ACHN (cell line): ENCODE data around the gene ARL5A.

Experiments used
- DNase-seq: peaks from one replicate; pipeline ENCODE4 v3.0.0-alpha.2; 2015
- in situ Hi-C: cut with HindIII; loops from 2 replicates; pipeline ENCODE4 v1.10.0; 2017; ENCODE audit warnings: low sequenced_read_pairs, low pct_ligation_motif_present, low pct_unique_long_range_greater_than_20kb

ARL5A gene

GRCh38 chr2:151777487-151777886 is 50.7 kb downstream of the ARL5A start:
- no peak for DNase-seq
- in situ Hi-C loops, result no loop called here

- in situ Hi-C loops, result no loop called here
- DNase-seq, result no peak
Measured at GRCh38 chr2:151776367-151776766, 51.9 kb downstream of the ARL5A start.

GRCh38 chr2:151775057-151775740 is 53.0 kb downstream of the ARL5A start:
- no peak for DNase-seq
- in situ Hi-C loops, result no loop called here

GRCh38 chr2:151774506-151774905 is 53.7 kb downstream of the ARL5A start:
- in situ Hi-C loops, result no loop called here
- peak; percentile 69 for DNase-seq

- no peak for DNase-seq
- in situ Hi-C loops, result no loop called here
Measured at GRCh38 chr2:151771599-151772358, 56.4 kb downstream of the ARL5A start.

- no peak for DNase-seq
- in situ Hi-C loops, result no loop called here
Measured at GRCh38 chr2:151770995-151771394, 57.2 kb downstream of the ARL5A start.

GRCh38 chr2:151769606-151770005 is 58.6 kb downstream of the ARL5A start:
- no peak for DNase-seq
- in situ Hi-C loops, result no loop called here

GRCh38 chr2:151767536-151767935 is 60.7 kb downstream of the ARL5A start:
- no peak for DNase-seq
- in situ Hi-C loops, result no loop called here

- in situ Hi-C loops, result no loop called here
- no peak for DNase-seq
Measured at GRCh38 chr2:151766437-151767153, 61.6 kb downstream of the ARL5A start.

GRCh38 chr2:151765760-151766410 is 62.3 kb downstream of the ARL5A start:
- DNase-seq, result no peak
- in situ Hi-C loops, result no loop called here

GRCh38 chr2:151762694-151763093 is 65.5 kb downstream of the ARL5A start:
- in situ Hi-C loops, result no loop called here
- DNase-seq, result no peak

GRCh38 chr2:151761687-151762086 is 66.5 kb downstream of the ARL5A start:
- in situ Hi-C loops, result no loop called here
- no peak for DNase-seq

GRCh38 chr2:151761193-151761592 is 67.0 kb downstream of the ARL5A start:
- in situ Hi-C loops, result no loop called here
- DNase-seq, result no peak

- DNase-seq, result no peak
- in situ Hi-C loops, result no loop called here
Measured at GRCh38 chr2:151760139-151760650, 68.0 kb downstream of the ARL5A start.

GRCh38 chr2:151758744-151759143 is 69.5 kb downstream of the ARL5A start:
- in situ Hi-C loops, result no loop called here
- DNase-seq, result no peak

- DNase-seq, result no peak
Measured at GRCh38 chr2:151757861-151758260, 70.4 kb downstream of the ARL5A start.

GRCh38 chr2:151756820-151757219 is 71.4 kb downstream of the ARL5A start:
- DNase-seq, result no peak
- in situ Hi-C loops, result no loop called here

More at GRCh38 chr2:151757861-151758260, 70.4 kb downstream of the ARL5A start:
- in situ Hi-C loops, result no loop called here

- in situ Hi-C loops, result no loop called here
- DNase-seq, result no peak
Measured at GRCh38 chr2:151754253-151754897, 73.8 kb downstream of the ARL5A start.
